ENCODE data around the gene FUS.

GRCh38 chr16:31213342-31213741 lies 33.4 kb downstream of the FUS start:
- TF ChIP-seq CTCF (IDR thresholded peaks at IDR 0.05; ENCODE audit: insufficient read depth, low read length) (no peak), POLR2AphosphoS5 (IDR thresholded peaks at IDR 0.05; ENCODE audit: low read depth) (no peak), GABPA (IDR thresholded peaks at IDR 0.05; ENCODE audit: low read depth) (no peak)
- TF ChIP-seq, protein P1, sequence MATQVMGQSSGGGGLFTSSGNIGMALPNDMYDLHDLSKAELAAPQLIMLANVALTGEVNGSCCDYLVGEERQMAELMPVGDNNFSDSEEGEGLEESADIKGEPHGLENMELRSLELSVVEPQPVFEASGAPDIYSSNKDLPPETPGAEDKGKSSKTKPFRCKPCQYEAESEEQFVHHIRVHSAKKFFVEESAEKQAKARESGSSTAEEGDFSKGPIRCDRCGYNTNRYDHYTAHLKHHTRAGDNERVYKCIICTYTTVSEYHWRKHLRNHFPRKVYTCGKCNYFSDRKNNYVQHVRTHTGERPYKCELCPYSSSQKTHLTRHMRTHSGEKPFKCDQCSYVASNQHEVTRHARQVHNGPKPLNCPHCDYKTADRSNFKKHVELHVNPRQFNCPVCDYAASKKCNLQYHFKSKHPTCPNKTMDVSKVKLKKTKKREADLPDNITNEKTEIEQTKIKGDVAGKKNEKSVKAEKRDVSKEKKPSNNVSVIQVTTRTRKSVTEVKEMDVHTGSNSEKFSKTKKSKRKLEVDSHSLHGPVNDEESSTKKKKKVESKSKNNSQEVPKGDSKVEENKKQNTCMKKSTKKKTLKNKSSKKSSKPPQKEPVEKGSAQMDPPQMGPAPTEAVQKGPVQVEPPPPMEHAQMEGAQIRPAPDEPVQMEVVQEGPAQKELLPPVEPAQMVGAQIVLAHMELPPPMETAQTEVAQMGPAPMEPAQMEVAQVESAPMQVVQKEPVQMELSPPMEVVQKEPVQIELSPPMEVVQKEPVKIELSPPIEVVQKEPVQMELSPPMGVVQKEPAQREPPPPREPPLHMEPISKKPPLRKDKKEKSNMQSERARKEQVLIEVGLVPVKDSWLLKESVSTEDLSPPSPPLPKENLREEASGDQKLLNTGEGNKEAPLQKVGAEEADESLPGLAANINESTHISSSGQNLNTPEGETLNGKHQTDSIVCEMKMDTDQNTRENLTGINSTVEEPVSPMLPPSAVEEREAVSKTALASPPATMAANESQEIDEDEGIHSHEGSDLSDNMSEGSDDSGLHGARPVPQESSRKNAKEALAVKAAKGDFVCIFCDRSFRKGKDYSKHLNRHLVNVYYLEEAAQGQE (IDR thresholded peaks at IDR 0.05; ENCODE audit: insufficient replicate concordance, low read depth), result no peak
